Bronchial epithelial cell (primary cell): ENCODE results near the gene ATP12A. TPM values are rescaled to one million over a fixed set of nuclear protein-coding genes. Genes with fewer than 3 reads are reported as not detected.

Source experiments
- DNase-seq: peaks from one replicate; pipeline ENCODE4 v3.0.0-alpha.2; 2010; ENCODE audit warnings: low read depth
- FAIRE-seq: peaks from 2 replicates; lab custom pipeline; 2011; peaks lifted over from hg19 to GRCh38; lab: Jason Lieb, UNC
- H3K27me3 ChIP-seq: 2 replicates; pipeline ENCODE4 v1.5.1; 2011; ENCODE audit warnings: low read length; ENCODE audit not compliant: control insufficient read depth, insufficient read depth
- H3K36me3 ChIP-seq: 2 replicates; pipeline ENCODE4 v1.5.1; 2011; ENCODE audit warnings: low read length; ENCODE audit not compliant: control insufficient read depth, insufficient read depth
- H3K4me3 ChIP-seq: 2 replicates; pipeline ENCODE4 v1.5.1; 2011; ENCODE audit warnings: mild to moderate bottlenecking, low read depth, low read length, control low read depth
- CTCF ChIP-seq: IDR thresholded peaks from 2 replicates; pipeline ENCODE4 v1.5.1; 2011; ENCODE audit warnings: mild to moderate bottlenecking, moderate library complexity, low read length, control low read depth, inconsistent platforms; ENCODE audit not compliant: insufficient read depth, severe bottlenecking
- total RNA-seq: library from RNA; depleted of rRNA; stranded (reverse); fragments of >200 nt; gene quantifications from 2 replicates; pipeline ENCODE4 v1.2.1, GENCODE V29; 2014

The ATP12A gene
- total RNA-seq, 1 donor from 2014 or later: 7.9 TPM

GRCh38 chr13:24680921-24681604 lies 855 bp downstream of the ATP12A start:
- TF ChIP-seq CTCF: no peak
- no peak for FAIRE-seq
- Histone ChIP-seq H3K4me3 (no peak overlapping the region), H3K27me3 (peaks cover 6% of the 10 kb centered on the region), H3K36me3 (no peaks in the 10 kb centered on the region)
- no peak for DNase-seq

GRCh38 chr13:24681930-24682329 lies 1.7 kb downstream of the ATP12A start:
- H3K4me3 ChIP-seq: no peak overlapping the region
- H3K27me3 ChIP-seq: peaks cover 6% of the 10 kb centered on the region
- no peak for DNase-seq
- peak; percentile 100 for FAIRE-seq
- H3K36me3 ChIP-seq: no peaks in the 10 kb centered on the region
- no peak for TF ChIP-seq CTCF

DNA sequence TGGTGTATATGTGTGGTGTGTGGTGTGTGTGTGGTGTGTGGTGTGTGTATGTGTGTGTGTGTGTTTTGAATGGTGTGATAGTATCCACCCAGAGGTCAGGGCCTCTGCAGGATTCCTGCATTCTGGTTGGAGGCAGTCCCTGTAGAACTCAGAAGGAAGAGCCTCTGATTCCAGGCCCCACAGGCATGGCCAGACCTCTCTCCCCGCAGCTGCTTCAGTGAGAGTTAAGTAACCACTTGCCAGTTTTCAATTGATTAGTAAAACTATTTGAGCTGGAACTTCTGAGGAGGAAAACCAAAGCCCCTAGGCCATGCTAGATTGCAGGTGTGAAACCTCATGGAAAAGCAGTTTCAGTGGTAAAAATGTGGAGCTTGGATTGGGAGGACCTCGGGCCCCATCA lies 2.1 kb downstream of the ATP12A start:
- TF ChIP-seq CTCF: no peak
- Histone ChIP-seq H3K4me3 (no peak overlapping the region), H3K27me3 (peaks cover 6% of the 10 kb centered on the region), H3K36me3 (no peaks in the 10 kb centered on the region)
- FAIRE-seq (no peak), DNase-seq (no peak)

DNA sequence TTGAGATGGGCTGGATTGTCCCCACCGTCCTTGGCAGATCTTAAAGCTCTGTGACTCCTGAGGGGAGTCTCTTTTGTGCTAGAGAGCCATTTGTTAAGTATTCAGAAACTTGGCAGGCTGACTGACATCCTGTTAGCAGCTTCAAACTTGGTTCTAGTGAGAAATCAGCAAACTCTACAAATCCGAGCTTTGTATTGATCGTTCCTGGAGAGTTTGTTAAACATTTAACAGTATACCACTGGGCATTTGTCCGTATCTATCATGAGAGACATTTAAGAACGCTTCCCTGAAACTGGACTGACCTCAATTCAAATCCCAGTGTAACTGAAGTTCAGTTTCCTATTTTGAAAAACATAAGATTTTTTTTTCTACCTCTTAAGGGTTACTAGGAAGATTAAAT lies 3.1 kb downstream of the ATP12A start:
- TF ChIP-seq CTCF: no peak
- FAIRE-seq: no peak
- H3K36me3 ChIP-seq: no peaks in the 10 kb centered on the region
- DNase-seq: no peak
- H3K4me3 ChIP-seq: no peak overlapping the region
- peaks cover 6% of the 10 kb centered on the region for H3K27me3 ChIP-seq

- no peak for FAIRE-seq
- peak; percentile 86 for TF ChIP-seq CTCF
- peak; percentile 15 for DNase-seq
Measured at GRCh38 chr13:24683838-24684599, 3.8 kb downstream of the ATP12A start.

DNA sequence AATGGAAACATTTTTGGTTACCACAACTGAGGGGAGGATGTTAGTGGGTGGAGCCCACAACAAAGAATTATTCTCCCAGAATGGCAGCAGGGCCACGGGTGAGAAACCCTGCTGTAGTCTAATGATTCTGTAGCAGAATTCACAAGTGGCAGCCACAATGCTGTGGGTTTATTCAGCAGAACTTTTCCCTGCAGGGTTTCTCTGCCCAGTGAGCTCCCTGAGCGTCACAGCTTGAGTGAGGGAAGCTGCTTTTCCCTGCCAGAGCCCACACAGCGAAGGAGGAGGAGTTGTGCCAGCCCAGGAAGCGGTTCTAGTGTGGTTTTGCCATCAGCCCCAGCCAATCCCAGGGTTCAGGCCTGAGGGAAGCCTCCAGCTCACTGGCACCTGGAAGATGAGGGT lies 4.4 kb downstream of the ATP12A start:
- no peak overlapping the region for H3K4me3 ChIP-seq

More at GRCh38 chr13:24683838-24684599, 3.8 kb downstream of the ATP12A start:
- H3K36me3 ChIP-seq: no peaks in the 10 kb centered on the region
- no peak overlapping the region for H3K4me3 ChIP-seq
- H3K27me3 ChIP-seq: peaks cover 8% of the 10 kb centered on the region

More for the DNA sequence above, 4.4 kb downstream of the ATP12A start:
- TF ChIP-seq CTCF: no peak
- no peaks in the 10 kb centered on the region for H3K36me3 ChIP-seq
- no peak for FAIRE-seq
- peaks cover 8% of the 10 kb centered on the region for H3K27me3 ChIP-seq
- DNase-seq: no peak
